MM.1S (cell line): ENCODE data around the gene NFYB.
A peak's percentile ranks its signal among the peaks of the same experiment; 100 is the strongest.

Experiments used
- DNase-seq: peaks from one replicate; pipeline ENCODE4 v3.0.0-alpha.2; 2015
- H2AFZ ChIP-seq: fragments of 300-600 bp; sonication (generic); 2 replicates; pipeline ENCODE4 v1.6.0; 2016; ENCODE audit warnings: antibody characterized with exemption, low read length
- H3F3A ChIP-seq: fragments of 300-600 bp; sonication (generic); 2 replicates; pipeline ENCODE4 v1.6.1; 2016; ENCODE audit warnings: mild to moderate bottlenecking, antibody characterized with exemption, low read length, moderate library complexity, mixed read lengths; ENCODE audit not compliant: insufficient read depth
- H3K27ac ChIP-seq: fragments of 300-600 bp; sonication (generic); 2 replicates; pipeline ENCODE4 v1.5.1; 2016; ENCODE audit warnings: mild to moderate bottlenecking, low read length
- H3K27me3 ChIP-seq: fragments of 300-600 bp; sonication (generic); replicated peaks from 2 replicates; pipeline ENCODE4 v1.6.0; 2016; ENCODE audit warnings: low read length; ENCODE audit not compliant: insufficient read depth
- H3K36me3 ChIP-seq: fragments of 300-600 bp; sonication (generic); replicated peaks from 2 replicates; pipeline ENCODE4 v1.6.1; 2016; ENCODE audit warnings: mild to moderate bottlenecking, low read length, mixed read lengths; ENCODE audit not compliant: insufficient read depth
- H3K4me1 ChIP-seq: fragments of 300-600 bp; sonication (generic); 2 replicates; pipeline ENCODE4 v1.6.1; 2016; ENCODE audit warnings: low read length, mixed read lengths
- H3K4me2 ChIP-seq: fragments of 300-600 bp; sonication (generic); 2 replicates; pipeline ENCODE4 v1.6.0; 2016; ENCODE audit warnings: low read depth, low read length
- H3K4me3 ChIP-seq: fragments of 300-600 bp; sonication (generic); 2 replicates; pipeline ENCODE4 v1.5.1; 2016; ENCODE audit warnings: low read length, mixed read lengths
- H3K79me2 ChIP-seq: fragments of 300-600 bp; sonication (generic); 2 replicates; pipeline ENCODE4 v1.6.1; 2016; ENCODE audit warnings: mixed run types, low read length, mixed read lengths
- H3K9ac ChIP-seq: fragments of 300-600 bp; sonication (generic); 2 replicates; pipeline ENCODE4 v1.6.1; 2016; ENCODE audit warnings: low read length, mixed read lengths
- H3K9me2 ChIP-seq: fragments of 300-600 bp; sonication (generic); replicated peaks from 2 replicates; pipeline ENCODE4 v1.6.1; 2016; ENCODE audit warnings: mild to moderate bottlenecking, low read length, mixed read lengths; ENCODE audit not compliant: insufficient read depth
- H3K9me3 ChIP-seq: fragments of 300-600 bp; sonication (generic); replicated peaks from 2 replicates; pipeline ENCODE4 v1.6.1; 2016; ENCODE audit warnings: mild to moderate bottlenecking, low read length, mixed read lengths; ENCODE audit not compliant: insufficient read depth
- H4K20me1 ChIP-seq: fragments of 300-600 bp; sonication (generic); 2 replicates; pipeline ENCODE4 v1.6.1; 2016; ENCODE audit warnings: mild to moderate bottlenecking, low read length, moderate library complexity, mixed read lengths; ENCODE audit not compliant: insufficient read depth
- CTCF ChIP-seq: fragments of 300-600 bp; sonication (generic); IDR thresholded peaks from 2 replicates; pipeline ENCODE4 v1.5.1; 2016; ENCODE audit warnings: antibody characterized with exemption, low read length, mixed read lengths
- EZH2 ChIP-seq: fragments of 300-600 bp; sonication (generic); optimal IDR thresholded peaks from 2 replicates; pipeline ENCODE3; 2017; ENCODE audit warnings: low read depth, mild to moderate bottlenecking, antibody characterized with exemption, low read length, mixed read lengths
- EZH2phosphoT487 ChIP-seq: fragments of 300-600 bp; sonication (generic); IDR thresholded peaks from 2 replicates; pipeline ENCODE4 v1.6.1; 2018; ENCODE audit warnings: antibody characterized with exemption, low read length

The NFYB gene

GRCh38 chr12:104143002-104143401, 5.0 kb upstream of the NFYB start:
- H3K4me3 ChIP-seq = no peak overlapping the region
- H3K79me2 ChIP-seq = no peaks in the 10 kb centered on the region
- no peaks in the 10 kb centered on the region for H3K27me3 ChIP-seq
- TF ChIP-seq CTCF = no peak
- TF ChIP-seq EZH2 = no peak
- no peak for TF ChIP-seq EZH2phosphoT487
- H3K9me2 ChIP-seq = no peaks in the 10 kb centered on the region
- H3K4me1 ChIP-seq = peaks cover 4% of the 10 kb centered on the region; the same call in 1 of the 2 replicates
- no peak overlapping the region for H2AFZ ChIP-seq
- H3K27ac ChIP-seq = no peak overlapping the region
- no peaks in the 10 kb centered on the region for H3F3A ChIP-seq
- H3K36me3 ChIP-seq = no peaks in the 10 kb centered on the region
- H3K9ac ChIP-seq = no peak overlapping the region
- H3K4me2 ChIP-seq = no peak overlapping the region
- no peaks in the 10 kb centered on the region for H3K9me3 ChIP-seq
- H4K20me1 ChIP-seq = no peaks in the 10 kb centered on the region
- no peak for DNase-seq

- DNase-seq = no peak
- no peaks in the 10 kb centered on the region for H3K9me2 ChIP-seq
- no peaks in the 10 kb centered on the region for H3K79me2 ChIP-seq
- H3K9ac ChIP-seq = no peak overlapping the region
- no peak overlapping the region for H2AFZ ChIP-seq
- H4K20me1 ChIP-seq = no peaks in the 10 kb centered on the region
- H3K27me3 ChIP-seq = no peaks in the 10 kb centered on the region
- no peaks in the 10 kb centered on the region for H3K9me3 ChIP-seq
- no peaks in the 10 kb centered on the region for H3K36me3 ChIP-seq
- no peaks in the 10 kb centered on the region for H3F3A ChIP-seq
- no peak overlapping the region for H3K4me2 ChIP-seq
- H3K27ac ChIP-seq = no peak overlapping the region
- no peak overlapping the region for H3K4me3 ChIP-seq
- TF ChIP-seq CTCF (no peak), EZH2 (no peak), EZH2phosphoT487 (no peak)
- peaks cover 4% of the 10 kb centered on the region; the same call in 1 of the 2 replicates for H3K4me1 ChIP-seq
Measured at GRCh38 chr12:104142543-104142942, 4.5 kb upstream of the NFYB start.

DNA sequence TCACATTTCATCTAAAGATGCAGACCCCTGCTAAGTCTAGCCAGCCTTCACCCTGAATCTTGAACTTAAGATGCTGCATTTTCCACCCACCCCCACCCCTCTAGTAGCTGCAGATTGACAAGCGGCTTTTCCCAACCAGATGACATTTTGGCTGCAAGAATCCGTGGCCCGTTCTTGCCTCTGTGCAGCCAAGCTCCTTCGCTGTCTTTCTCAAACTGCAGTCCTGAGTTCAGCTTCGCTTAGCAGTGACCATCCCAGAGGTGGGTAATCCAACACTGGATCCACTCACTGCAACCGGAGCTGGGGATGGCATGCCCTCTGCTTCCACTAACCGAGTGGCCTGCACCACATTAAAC, 765 bp upstream of the NFYB start:
- no peaks in the 10 kb centered on the region for H3K9me3 ChIP-seq
- peak overlapping the region; percentile 42; the same call in 1 of the 2 replicates for H3K9ac ChIP-seq
- H3K27me3 ChIP-seq = no peaks in the 10 kb centered on the region
- no peak overlapping the region for H3K27ac ChIP-seq
- peak overlapping the region; percentile 40; the same call in 1 of the 2 replicates for H3K4me3 ChIP-seq
- H3K4me1 ChIP-seq = peaks cover 18% of the 10 kb centered on the region
- peak overlapping the region; percentile 79 for H3K4me2 ChIP-seq
- H3F3A ChIP-seq = peaks cover 7% of the 10 kb centered on the region
- no peak for DNase-seq
- no peaks in the 10 kb centered on the region for H3K9me2 ChIP-seq
- H4K20me1 ChIP-seq = no peaks in the 10 kb centered on the region
- TF ChIP-seq CTCF (no peak), EZH2phosphoT487 (no peak), EZH2 (no peak)
- H2AFZ ChIP-seq = peak overlapping the region; percentile 93
- H3K79me2 ChIP-seq = peaks cover 35% of the 10 kb centered on the region
- peaks cover 3% of the 10 kb centered on the region; the same call in 1 of the 2 replicates for H3K36me3 ChIP-seq
